ENCODE measurements around the gene LYPD6B.

Gene LYPD6B

DNA sequence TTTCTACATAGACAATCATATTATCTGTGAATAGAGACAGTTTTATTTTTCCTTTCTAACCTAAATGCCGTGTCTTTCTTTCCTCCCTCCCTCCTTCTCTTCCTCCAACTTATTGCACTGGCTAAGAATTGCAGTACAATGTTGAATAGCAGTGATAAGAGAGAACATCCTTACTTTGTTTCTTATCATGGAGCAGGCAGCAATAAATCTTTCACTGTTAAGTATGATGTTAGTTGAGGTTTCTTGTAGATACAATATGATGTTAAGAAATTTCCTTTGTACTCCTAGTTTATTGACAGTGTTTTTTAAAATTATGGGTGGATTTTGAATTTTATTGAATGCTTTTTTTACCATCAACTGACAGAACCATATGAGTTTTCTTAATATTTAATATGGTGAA, 6.0 kb downstream of the LYPD6B start:
- DNase-seq, result no peak

DNA sequence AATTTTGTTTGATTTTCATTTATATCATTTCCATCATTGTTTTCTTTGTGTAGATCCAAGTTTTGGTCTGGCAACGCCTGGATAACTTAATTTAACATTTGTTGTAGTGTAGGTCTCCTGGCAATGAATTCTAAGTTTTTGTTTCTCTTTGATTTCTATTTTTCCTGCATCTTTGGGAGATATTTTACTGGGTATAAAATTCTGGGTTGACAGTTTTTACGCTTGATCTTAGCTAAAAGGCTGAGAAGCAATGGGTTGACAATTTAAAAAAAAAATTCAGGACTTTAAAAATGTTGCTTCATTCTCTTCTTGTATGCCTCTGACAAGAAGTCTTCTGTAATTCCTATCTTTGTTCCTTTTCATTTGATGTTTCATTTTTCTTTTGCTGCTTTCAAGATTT, 8.6 kb downstream of the LYPD6B start:
- no peak for DNase-seq

DNA sequence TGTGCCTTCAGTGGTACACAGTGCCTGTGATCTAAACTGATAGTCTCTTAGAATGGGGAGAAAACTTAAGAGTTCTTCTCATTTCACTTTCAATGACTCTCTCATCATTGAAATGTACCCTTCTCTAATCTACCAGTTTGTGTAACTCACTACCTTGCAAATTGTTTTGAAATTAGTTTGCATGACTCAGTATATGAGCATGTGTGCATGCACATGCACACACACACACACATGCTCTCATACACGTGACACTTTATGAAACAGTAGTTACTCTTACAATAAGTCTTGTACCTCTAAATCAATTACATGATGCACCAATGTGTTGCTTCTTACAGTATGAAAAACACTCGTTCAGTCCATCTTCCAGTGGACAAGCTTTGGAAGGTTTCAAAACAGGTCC, 10.6 kb downstream of the LYPD6B start:
- DNase-seq, result no peak

DNA sequence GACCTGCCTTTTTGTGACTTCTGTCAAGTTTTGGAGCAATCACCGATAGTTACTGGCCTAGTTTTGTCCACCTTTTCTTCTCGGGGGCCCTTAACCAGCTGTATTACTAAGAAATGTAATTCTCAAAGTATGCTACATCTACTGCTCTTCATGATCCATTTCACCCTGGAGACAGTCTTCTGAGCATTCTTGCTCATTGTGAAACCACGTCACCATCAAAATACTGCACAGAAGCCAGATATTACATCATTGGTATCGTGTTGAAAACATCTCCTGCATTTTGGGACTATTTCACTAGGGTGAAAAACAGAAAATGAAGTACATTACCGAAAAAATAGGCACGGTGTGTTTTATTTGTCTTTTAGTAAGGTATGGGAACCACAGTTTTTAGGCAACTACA, 11.7 kb downstream of the LYPD6B start:
- DNase-seq, result no peak

DNA sequence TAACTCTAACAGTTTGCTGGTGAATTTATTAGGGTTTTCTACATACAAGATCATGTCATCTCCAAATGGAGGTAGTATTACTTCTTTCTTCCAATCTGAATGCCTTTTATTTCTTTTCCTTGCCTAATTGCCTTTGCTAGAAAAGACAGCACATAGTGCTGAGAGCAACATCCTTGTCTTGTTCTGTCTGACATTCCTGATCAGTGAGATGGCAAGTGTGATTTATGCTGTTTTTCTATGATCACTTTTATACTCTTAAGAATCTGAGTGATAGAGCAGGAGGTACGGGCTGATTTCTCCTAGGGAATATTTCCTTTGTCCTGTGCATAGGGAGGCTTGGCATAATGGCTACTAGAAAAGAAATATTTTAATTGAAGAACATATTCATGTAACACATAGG, 17.3 kb downstream of the LYPD6B start:
- no peak for DNase-seq

DNA sequence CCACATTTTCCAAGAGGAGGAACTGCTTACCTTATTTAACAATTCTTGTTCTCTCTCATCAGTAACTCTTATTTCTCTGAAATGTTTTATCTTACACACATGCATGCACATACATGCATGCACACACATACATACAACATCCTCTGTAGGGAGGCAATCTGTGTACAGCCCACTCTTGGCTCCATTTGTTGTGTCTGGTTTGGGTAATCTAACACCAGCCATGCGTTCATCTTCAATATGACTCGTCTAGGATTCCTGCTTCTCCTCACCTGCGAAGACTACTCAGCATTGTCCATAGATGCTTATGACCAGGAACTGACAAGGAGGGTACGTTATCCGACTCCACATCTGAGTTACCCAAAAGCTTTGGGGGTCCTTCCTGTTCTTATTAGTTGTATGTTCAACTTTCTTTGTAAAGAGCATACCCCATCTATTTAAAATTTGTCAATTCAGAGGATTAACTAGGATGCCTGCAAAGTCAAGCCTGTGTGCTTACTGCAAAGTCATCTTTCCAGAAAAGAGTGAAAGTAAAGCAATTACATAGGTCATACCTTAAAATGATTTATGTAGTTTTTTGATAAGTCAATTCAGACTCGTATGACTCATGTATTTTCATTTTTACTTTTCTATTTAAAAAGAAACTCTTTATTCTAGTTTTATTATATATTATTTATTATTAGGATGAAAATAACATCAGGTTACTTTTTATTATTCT, 18.2 kb downstream of the LYPD6B start:
- DNase-seq, result no peak

DNA sequence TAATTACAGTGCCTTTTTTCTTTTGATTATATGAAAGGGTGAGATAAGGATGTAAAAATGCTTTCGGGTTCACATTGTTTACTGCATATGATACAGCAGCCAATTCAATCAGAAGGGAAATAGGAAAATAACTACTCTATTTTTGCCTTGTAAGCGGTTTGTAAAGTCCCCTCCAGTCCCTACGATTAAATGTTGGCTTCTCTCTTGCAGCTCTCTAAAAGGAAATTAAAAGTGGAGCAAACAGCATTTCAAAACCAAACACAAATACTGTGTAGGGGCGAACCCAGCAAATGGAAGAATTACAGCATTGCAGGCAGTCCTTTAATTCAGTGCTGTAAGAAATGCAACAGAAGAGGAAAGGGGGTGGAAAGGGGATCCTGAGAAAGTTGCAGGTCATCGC, 18.9 kb downstream of the LYPD6B start:
- no peak for DNase-seq

DNA sequence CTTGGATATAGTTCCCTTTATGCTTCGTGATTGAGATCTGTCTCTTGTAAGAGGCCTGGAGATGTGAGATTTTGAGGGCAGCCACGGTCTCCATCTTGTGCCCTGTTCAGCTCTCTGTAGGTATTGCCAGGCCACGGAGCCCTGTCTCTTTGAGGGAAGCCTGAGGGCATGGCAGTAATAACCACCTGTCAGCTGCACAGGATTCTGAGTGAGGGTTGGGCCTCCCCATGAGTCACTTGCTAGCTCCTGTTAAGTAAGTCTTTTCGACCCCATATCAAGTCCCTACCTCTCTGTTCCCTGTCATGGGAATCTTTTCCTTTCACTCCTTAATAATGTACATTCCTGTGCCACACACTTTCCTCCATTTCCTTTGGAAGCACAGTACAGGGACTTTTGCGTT, 20.4 kb downstream of the LYPD6B start:
- no peak for DNase-seq

DNA sequence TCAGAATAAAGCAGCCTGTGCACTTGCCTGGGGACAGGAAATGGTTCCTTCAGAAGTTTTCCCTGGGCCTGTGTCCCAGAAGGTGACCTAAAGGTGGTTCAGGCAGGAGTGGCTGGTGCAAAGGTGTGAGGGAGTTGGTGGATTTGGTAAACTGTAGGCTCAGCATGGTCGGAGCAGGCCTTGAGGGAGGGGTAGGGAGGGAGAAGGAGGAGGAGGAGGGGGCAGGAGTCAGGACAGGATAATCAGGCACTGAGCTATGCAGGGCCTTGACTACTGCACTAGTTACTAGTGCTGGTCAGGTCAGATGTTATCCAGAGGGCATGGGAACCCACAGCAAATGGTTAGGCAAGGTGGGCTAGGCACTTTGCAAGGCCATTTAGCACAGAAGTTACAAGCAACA, 21.3 kb downstream of the LYPD6B start:
- DNase-seq, result no peak

DNA sequence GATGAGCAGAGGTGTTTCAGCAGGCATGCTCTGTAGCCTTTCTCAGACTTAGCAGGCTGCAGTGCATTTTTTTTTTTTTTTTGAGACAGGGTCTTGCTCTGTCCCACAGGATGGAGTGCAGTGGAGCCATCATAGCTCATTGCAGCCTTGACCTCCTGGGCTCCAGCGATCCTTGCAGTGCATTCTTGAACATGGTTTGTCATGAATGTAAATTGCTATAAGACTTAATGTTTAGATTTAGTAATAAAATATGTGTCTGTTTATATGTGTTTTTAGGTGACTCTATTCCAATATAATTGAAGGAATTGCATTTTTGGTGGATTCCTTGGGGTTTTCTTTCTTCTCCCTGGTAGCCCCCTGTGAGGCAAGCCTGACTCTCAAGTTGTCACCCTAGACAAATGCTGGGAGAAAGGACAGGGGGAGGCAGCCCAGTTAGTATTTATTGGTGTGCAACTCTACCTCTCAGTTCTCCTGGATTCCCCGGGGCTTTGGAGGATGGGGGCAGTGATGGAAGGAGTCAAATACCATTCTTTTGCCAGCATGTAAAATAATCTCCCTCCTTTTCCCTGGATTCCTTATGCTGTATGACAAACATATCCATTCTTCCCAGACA, 22.7 kb downstream of the LYPD6B start:
- DNase-seq, result no peak

DNA sequence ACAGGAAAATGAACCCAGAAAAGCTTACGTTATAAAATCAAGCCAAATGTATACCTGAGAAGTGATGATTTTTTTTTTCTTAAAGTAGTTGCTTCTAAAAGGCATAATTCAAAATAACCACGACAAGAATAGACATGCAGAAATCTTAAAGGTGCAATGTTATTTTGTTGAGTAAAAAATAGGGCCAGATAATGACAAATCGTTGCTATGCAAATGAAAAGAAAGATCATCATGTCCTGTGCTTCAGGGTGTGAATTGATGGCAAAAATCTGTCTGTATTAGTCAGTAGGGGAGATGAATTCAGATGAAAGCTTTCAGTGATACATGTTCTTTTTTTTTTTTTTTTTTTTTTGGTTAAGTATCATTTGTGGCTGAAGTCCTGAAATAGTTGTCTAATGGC, 24.0 kb downstream of the LYPD6B start:
- DNase-seq, result no peak

DNA sequence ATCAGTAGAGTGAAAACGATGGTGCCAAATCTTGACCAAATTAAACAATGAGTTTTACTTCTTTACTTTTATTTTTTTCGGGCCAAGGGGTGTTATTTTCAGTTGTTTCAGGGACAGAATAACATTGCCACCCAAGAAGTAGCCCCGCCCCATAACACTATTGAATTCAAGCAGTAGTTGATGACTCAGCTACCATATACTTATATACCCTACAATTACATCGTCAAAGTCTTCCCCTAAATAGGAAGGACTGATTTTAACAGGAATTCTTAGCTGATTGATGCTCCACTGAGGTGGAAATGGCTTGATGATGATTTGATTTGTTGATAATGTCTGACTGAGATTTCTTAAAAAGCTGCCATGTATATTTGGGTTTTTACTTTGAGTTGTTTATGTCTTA, 24.7 kb downstream of the LYPD6B start:
- DNase-seq, result no peak

DNA sequence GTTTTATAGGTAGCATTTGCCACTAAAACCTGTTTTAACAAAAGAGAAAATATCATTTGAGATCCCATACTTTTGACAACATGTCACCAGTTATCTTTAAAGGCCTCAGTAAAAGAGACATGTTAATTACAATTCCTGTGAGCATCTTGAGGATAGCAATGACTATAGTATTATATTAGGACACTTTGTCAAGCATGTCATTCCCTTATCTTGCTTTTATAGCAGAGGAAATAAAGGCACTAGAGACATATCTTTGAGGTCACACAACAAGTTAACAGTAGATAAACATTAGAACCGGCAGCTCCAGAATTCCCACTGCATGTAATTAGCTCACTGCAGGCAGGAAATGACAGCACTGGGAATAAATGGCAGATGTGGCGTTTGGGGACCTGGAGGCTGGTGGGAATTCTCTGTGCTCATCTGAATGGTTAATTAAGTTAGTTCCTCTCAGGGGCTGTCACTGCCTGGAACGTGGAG, 25.9 kb downstream of the LYPD6B start:
- no peak for DNase-seq

DNA sequence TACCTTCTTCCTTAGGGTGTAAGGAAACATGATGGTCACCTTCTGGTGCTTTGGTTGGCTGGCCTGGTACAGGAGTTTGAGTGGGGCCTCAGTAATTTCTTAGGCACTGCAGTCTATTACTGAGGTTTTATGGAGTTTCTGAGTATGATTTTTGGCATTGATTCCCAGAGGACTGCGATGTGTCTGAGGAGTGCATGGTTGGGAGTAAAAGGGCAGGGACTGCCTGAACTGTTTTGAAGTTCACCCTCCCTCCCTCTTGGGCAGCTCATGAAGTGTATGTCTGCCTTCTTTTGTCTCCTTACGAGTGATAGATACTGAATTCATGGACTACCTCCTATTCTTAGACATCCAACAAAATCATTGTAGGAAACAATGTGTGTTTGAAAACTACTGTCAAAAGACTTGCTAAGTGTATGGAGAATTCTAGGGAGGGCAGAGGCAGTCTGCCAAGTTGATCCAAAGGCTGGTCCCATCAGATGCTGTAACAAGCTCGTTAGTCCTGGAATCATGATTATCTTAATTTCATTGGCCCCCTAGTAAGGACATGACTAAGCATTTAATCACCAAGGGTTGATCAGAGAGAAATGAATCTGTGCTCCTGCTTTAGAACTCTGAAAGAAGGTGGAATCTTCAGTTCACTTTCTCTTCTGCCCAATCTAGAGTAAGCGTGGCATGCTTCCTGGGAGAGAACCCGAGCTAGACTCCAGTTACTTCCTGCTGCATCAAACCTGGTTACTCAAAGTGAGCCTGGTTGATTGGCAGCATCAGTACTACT, 26.5 kb downstream of the LYPD6B start:
- DNase-seq, result no peak

DNA sequence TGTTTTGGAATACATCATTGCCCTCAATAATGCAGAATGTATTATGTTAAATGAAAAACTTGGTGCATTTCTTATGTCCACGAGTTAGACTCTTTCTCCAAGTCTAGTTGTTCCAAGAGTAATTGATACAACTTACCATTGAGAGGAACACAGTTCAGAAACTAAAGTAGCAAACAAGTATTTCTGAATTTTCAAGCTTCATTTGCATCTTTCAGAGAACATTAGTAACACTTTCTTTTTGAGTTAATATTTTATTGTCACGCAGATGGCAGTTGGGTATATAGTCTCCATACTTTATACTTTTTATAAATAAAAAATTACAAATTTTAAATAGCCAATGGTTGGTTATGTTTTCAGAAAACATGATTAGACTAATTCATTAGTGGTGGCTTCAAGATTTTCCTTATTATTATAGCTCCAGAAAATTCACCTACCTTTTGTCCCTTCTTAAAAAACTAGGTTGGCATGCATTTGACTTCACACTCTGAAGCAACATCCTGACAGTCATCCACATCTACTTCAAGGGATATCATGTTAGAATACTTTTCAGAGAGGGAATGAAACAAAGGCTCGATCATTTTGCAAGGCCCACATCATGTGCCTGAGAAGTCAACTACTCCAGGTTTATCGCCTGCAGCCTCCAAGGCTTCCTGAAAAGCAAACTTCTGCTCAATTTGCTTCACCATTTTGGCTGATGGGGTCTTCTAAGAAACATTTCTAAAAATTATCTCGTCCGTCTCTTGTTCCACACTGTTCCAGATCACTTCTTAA, 29.9 kb downstream of the LYPD6B start:
- DNase-seq, result no peak

DNA sequence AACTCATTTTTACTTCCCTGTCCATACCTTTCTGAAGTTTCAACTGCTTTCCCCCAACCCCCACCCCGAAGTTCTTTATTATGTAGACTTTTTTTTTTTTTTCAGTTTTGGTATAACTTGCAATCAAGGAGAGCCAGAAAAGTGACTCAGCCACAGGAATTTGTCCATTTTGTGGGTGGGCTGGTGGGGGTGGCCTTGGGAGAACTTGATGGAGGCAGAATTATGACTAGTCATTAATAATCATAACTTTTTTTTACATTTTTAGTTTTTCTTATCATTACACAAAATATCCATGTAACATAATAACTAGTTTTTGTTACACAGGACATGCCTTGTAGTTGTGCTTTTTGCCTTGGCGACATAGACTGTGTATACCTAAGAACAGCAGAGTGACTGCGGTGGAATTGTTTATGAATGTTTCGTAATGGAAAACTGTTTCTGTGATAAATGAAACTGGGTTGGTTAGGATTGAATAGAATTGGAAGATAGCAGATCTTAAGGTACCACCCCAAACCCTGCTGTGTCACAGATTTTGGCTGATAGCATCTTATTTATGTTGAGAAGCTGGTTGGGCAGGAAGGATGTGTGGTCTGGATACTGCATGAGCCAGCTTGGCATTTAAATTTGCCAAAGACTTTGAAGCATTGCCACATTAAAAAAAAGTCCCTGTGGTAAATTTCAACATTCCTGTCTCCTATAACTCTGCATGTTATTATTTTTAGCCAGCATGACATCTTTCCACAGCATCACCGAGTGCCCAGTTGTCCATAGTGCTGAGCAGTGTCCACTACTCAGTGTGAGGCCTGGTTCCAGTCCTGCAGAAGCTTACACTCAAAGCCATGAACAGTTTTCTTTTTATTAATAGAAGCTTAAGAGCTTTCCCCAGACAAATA, 30.7 kb downstream of the LYPD6B start:
- no peak for DNase-seq

DNA sequence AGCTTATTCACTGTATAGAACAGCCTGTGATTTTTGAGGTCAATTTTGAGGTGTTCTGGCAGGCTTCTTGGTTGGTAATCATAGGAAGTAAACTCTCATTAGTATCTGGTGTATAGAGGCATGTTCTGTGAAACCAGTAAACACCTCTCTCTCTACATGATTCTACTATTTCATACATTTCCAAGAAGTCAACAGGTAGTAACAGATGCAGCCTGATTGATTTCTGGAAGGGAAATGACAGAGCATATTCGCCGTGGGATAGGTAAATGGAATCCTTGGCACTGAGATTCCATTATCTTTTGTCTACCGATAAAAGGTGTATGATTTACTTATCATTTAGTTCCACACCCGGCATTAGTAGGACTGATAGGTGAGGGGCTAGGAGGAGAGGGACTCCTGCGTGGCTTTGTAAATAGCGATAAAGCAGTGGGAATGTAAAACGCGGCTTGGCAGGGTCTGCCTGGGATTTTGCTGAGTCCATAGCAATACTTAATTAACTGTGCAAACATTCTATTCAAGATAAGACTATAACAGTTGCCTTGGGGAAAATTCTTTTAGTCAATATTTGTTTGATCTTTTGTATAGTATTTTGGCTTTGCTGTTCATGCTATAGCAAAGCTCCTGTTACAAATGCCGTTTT, 32.3 kb downstream of the LYPD6B start:
- no peak for DNase-seq

DNA sequence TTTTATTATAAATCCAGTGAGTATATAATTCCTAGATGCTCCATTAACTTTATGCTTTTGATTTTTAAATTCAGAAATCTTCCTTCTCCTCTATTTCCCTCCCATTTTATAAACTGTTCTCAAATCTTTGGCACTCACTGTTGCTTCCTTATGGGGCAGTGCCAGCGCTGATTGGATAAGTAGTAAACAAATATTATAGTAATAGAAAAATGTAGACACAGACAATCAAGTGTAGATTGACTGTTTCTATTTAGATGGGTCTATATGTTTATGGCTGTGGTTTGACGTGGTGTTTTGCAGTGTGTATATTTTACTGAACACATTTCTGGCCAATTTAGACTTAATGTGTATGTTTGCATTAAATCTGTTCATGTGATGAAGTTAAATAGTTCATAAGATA, 36.6 kb downstream of the LYPD6B start:
- no peak for DNase-seq

DNA sequence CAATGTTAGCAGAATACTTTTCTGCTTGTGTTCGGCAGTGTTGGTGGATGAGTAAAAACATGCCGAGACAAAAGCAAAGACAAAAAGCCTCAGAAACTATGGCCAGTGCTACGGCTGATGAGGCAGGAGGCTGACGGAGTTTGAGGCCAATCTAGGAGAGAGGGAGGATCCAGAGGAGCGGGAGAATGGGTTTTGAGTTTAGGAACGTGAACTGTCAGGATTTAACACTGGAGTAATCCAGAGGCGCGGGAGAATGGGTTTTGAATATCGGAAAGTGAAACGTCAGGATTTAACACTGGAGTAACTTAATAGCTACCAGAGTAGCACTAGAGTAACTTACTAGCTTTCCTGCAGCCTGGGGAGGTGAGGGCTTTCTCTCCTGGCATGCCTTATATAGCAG, 37.4 kb downstream of the LYPD6B start:
- DNase-seq, result no peak

DNA sequence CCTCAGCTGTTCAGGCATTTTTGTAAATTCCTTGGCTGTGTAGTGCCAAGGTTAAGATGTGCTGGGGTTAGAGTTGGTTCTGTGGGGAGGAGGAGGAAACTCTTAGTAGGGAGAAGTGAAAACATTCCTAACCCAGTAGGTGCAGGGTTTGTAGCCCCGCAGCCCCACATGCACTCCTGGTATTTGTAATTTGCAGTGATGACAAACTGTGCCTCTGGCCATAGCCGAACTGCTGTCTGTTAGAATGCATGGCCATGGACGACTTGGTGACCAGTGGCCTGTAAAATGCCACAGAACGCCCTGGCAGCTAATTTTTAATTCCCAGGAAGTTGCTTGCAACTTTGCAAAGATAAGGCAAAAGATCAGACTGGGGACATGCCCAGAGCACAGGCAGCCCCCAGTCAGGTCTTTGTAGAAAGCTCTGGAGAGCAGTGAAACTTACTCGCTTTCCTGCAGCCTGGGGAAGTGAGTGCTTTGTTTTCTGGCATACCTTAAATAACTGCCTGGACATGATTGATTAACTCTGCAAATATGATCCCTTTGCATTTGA, 38.4 kb downstream of the LYPD6B start:
- DNase-seq, result no peak

DNA sequence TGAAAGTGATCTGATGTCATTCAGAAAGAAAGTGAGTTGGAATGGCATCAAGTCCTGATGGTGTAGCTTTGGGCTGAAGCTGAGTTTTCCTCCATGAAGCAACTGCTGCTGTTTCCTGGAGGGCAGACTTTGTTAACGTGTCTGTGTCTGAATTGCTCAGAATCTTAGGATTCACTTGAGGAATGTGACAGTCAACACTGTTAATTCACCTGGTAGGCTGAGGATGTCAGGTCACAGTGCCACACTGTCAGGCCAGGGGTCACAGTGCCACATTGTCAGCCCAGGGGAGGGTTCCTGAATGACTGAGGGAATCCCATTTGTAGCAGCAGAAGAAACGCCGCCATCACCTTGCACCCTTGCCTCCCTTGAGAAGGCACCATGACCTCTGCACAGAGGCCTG, 39.4 kb downstream of the LYPD6B start:
- no peak for DNase-seq

DNA sequence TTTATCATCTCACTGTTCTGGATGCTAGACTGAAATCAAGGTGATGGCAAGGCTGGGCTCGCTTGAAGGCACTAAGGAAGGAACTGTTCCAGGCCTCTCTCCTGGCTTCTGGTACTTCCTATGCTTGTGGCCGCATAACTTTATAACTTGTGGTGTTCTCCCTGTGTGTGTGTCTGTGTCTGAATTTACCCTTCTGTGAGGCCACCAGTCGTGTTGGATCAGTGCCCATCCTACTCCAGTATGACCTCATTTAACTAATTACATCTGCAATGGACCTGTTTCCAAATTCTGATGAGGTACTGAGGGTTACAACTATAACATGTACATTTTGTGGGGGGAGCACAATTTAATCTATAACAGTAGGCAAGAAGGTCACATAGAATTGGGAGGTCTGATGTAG, 41.6 kb downstream of the LYPD6B start:
- DNase-seq, result no peak
